Measurements from ENCODE around the gene BRAT1. TPM values are rescaled to one million over a fixed set of nuclear protein-coding genes. Genes with fewer than 3 reads are reported as not detected.

Gene BRAT1
- 10 to 100 TPM; 11.1 to 25.9 (median 14.8) TPM for total RNA-seq
- long read RNA-seq, partial matches to known transcripts, result 1 of 4 reads
- long read RNA-seq, other reads (novel, unspliced or antisense), result 3 of 4 reads

DNA sequence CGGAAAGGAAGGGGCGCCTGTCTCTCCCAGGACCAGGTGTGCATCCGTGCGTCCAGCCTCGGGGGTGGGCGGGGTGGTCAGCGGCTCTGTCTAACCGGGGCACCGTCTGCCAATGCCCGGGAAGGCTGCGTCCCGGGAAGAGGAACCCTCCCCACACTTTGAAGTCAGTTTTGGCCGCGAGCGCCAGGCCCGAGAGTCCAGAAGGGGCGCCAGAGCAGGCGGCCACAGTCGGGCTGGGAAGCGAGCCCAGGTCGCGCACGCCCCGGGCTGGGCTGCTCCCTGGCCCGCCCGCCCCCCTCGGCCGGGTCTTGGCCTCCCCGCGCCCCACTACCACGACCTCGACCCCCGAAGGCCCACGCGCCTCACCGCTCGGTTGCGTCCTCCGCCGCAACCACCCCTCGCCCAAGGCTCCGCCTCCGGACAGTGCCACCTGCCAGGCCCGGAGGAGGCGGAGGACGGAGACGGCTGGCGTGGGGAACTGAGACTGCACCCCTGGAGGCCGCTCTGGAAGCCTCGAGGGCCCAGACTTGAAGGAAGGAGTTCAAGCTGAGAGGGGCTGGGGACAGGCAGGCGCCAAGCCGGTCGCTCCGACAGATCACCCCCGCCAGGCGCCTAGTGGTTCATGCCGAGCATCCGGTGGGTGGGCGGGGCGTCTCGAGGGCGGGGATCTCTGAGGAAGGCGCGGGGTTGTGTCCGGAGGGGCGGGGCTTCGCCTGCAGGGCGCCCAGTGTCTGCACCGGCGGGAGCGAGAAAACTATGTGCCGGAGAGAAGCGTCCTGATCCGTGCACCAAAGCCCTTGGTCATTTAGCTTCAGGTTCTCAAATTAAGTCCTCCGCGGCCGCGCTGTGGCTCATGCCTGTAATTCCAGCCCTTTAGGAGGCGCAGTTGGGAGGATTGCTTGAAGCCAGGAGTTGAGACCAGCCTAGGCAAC is at the start of gene BRAT1:
BRAT1 (minus strand) TSS at position 404 of the 932 bp plus-strand sequence. CDS start 1,093 bp downstream, outside the sequence.
- WGBS (ENCODE audit: insufficient coverage, low coverage, low lambda C conversion rate, missing lambda C conversion rate), result 2% methylated on average over 19 of the region's 79 CpGs
- H3K27ac ChIP-seq, result peak within 1 kb of the TSS; percentile 93 to 100 (median 96)
- peak within 1 kb of the TSS; percentile 65 to 96 (median 94) for H3K4me3 ChIP-seq
- ATAC-seq (peak; percentile 93 to 96 (median 94)), DNase-seq (peak; percentile 98 to 99 (median 98))
- H3K27me3 ChIP-seq, result no peaks in the 10 kb centered on the region
- H3K4me1 ChIP-seq, result peaks cover 0 to 21% (median 4%) of the 10 kb centered on the region in 4 donors
- intact Hi-C loops (cut with DNase I), result no loop called here
- no peaks in the 10 kb centered on the region for H3K36me3 ChIP-seq
- no peaks in the 10 kb centered on the region for H3K9me3 ChIP-seq
- peak; percentile 65 for TF ChIP-seq POLR2A (IDR thresholded peaks at IDR 0.05)
- TF ChIP-seq, protein P1, sequence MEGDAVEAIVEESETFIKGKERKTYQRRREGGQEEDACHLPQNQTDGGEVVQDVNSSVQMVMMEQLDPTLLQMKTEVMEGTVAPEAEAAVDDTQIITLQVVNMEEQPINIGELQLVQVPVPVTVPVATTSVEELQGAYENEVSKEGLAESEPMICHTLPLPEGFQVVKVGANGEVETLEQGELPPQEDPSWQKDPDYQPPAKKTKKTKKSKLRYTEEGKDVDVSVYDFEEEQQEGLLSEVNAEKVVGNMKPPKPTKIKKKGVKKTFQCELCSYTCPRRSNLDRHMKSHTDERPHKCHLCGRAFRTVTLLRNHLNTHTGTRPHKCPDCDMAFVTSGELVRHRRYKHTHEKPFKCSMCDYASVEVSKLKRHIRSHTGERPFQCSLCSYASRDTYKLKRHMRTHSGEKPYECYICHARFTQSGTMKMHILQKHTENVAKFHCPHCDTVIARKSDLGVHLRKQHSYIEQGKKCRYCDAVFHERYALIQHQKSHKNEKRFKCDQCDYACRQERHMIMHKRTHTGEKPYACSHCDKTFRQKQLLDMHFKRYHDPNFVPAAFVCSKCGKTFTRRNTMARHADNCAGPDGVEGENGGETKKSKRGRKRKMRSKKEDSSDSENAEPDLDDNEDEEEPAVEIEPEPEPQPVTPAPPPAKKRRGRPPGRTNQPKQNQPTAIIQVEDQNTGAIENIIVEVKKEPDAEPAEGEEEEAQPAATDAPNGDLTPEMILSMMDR (IDR thresholded peaks at IDR 0.05), result peak in 3 of 4 donors; percentile 36 to 45 (median 44)

- TF ChIP-seq, protein P1 (IDR thresholded peaks at IDR 0.05), result no peak
- no peak for TF ChIP-seq POLR2A (IDR thresholded peaks at IDR 0.05)
- intact Hi-C loops (cut with DNase I), result no loop called here
- Histone ChIP-seq H3K4me3 (no peak overlapping the region), H3K27ac (no peak overlapping the region), H3K4me1 (peaks cover 0 to 5% (median 0%) of the 10 kb centered on the region in 4 donors), H3K9me3 (no peaks in the 10 kb centered on the region), H3K27me3 (no peaks in the 10 kb centered on the region), H3K36me3 (no peaks in the 10 kb centered on the region)
- DNase-seq (no peak), ATAC-seq (no peak)
- WGBS (ENCODE audit: insufficient coverage, low coverage, low lambda C conversion rate, missing lambda C conversion rate), result 94% methylated on average over 6 of the region's 29 CpGs
These were observed 49.4 kb upstream of the BRAT1 start for GRCh38 chr7:2604608-2605174.

DNA sequence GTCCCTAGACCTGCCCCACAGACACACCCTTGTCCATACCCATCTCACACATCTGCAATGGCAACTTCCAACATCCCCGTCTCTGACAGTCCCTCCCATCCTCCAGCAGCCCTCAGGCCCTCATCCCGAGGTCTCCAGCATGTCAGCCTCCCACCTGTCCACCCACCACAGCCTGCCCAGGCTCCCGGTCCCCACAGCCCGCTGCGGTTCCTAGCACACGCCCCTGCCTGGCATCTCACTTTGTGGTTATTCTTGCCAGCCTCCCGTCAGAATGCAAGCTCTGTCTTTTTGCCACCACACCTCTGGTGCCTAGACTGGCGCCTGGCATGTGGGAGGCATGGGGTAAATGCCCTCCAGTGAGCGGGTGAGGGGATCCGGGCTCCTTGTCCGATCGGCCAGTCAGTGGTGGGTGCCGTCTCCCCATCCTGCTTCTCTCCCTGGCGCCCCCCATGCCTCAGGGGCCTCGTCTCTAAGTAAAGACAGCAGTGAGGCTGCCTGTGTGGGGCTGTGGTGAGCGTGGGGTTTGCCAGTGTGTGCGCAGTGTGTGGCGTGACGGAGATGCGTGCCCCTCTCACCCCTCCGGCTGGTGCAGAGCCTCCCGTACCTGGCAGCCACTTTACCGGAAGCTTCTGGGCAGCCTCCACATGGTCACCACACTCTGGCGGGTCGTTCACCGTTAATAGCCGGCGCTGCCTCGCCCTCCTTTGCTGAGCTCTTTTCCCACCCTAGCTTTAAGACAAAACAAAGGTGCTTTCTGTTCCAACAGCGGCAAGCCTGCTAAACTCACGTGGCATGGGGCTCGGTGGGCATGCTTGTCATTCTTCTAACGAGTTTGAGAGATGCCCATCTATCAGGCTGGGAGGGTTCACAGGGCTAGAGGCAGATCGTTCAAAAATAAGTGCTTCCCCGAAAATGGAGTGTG is 48.0 kb upstream of the BRAT1 start:
- ATAC-seq (no peak), DNase-seq (no peak)
- no peaks in the 10 kb centered on the region for H3K9me3 ChIP-seq
- H3K4me3 ChIP-seq, result no peak overlapping the region
- H3K36me3 ChIP-seq, result peaks cover 0 to 6% (median under 1%) of the 10 kb centered on the region in 4 donors
- intact Hi-C loops (cut with DNase I), result no loop called here
- H3K4me1 ChIP-seq, result peaks cover 0 to 1% (median 0%) of the 10 kb centered on the region in 4 donors
- H3K27me3 ChIP-seq, result no peaks in the 10 kb centered on the region
- no peak overlapping the region for H3K27ac ChIP-seq
- TF ChIP-seq POLR2A (IDR thresholded peaks at IDR 0.05), result no peak
- TF ChIP-seq, protein P1 (IDR thresholded peaks at IDR 0.05), result no peak
- WGBS (ENCODE audit: insufficient coverage, low coverage, low lambda C conversion rate, missing lambda C conversion rate), result 88% methylated on average over 10 of the region's 35 CpGs

GRCh38 chr7:2602406-2603043 is 47.2 kb upstream of the BRAT1 start:
- WGBS (ENCODE audit: insufficient coverage, low coverage, low lambda C conversion rate, missing lambda C conversion rate), result 100% methylated on average over 1 of the region's 19 CpGs
- TF ChIP-seq POLR2A (IDR thresholded peaks at IDR 0.05), result no peak
- TF ChIP-seq, protein P1 (IDR thresholded peaks at IDR 0.05), result no peak
- no peak for ATAC-seq
- H3K27ac ChIP-seq, result no peak overlapping the region
- no peak for DNase-seq
- no peaks in the 10 kb centered on the region for H3K27me3 ChIP-seq
- peaks cover 0 to 6% (median under 1%) of the 10 kb centered on the region in 4 donors for H3K36me3 ChIP-seq
- H3K4me3 ChIP-seq, result no peak overlapping the region
- H3K9me3 ChIP-seq, result no peaks in the 10 kb centered on the region
- intact Hi-C loops (cut with DNase I), result no loop called here
- H3K4me1 ChIP-seq, result no peaks in the 10 kb centered on the region
